Measurements from ENCODE around the gene RASL10B.

DNA sequence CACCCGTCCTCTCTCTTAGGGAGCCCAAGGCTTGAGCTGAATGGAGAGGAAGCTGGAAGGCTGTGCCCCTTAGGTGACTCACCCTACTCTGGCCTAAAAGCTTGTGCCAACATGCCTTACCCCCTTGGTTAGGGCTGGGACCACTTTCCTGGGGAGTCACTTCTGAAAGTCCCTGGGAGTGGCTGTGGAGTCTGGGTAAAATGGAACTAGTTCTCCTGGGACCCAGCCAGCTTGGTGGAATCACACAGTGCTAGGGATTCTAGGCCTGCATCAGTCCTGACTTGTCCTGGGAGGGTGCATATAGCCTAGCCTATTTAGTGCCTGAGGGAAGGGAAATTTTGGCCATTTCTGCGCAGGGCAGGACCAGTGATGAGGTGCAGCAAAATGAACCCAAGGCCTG, 53.5 kb downstream of the RASL10B start:
- TF ChIP-seq, protein P1, sequence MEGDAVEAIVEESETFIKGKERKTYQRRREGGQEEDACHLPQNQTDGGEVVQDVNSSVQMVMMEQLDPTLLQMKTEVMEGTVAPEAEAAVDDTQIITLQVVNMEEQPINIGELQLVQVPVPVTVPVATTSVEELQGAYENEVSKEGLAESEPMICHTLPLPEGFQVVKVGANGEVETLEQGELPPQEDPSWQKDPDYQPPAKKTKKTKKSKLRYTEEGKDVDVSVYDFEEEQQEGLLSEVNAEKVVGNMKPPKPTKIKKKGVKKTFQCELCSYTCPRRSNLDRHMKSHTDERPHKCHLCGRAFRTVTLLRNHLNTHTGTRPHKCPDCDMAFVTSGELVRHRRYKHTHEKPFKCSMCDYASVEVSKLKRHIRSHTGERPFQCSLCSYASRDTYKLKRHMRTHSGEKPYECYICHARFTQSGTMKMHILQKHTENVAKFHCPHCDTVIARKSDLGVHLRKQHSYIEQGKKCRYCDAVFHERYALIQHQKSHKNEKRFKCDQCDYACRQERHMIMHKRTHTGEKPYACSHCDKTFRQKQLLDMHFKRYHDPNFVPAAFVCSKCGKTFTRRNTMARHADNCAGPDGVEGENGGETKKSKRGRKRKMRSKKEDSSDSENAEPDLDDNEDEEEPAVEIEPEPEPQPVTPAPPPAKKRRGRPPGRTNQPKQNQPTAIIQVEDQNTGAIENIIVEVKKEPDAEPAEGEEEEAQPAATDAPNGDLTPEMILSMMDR (IDR thresholded peaks at IDR 0.05), result no peak
- TF ChIP-seq POLR2A (IDR thresholded peaks at IDR 0.05), result no peak
